ENCODE data around the gene FHL3. TPM values are rescaled to one million over a fixed set of nuclear protein-coding genes. Genes with fewer than 3 reads are reported as not detected.

The FHL3 gene
- polyA plus RNA-seq, 2 of the 4 experiments (the other 2 are of a cell fraction) = 1.4 to 5.4 TPM

- 100% methylated on average over 2 of the region's 2 CpGs for WGBS (ENCODE audit: missing lambda C conversion rate)
- TF ChIP-seq SREBF2 (IDR thresholded peaks at IDR 0.05) (no peak), JUNB (IDR thresholded peaks at IDR 0.05) (no peak), CBX2 (IDR thresholded peaks at IDR 0.05; ENCODE audit: borderline replicate concordance, low read depth) (no peak), RFX5 (IDR thresholded peaks at IDR 0.05) (no peak), HMGXB4 (CRISPR knock-in tag; IDR thresholded peaks at IDR 0.05; ENCODE audit: borderline replicate concordance) (no peak), MAZ (IDR thresholded peaks at IDR 0.05; ENCODE audit: borderline replicate concordance, low read depth, low read length) (no peak), CBX8 (IDR thresholded peaks at IDR 0.05) (no peak), NFE2L2 (conservative IDR thresholded peaks at IDR 0.05; ENCODE audit: low read length) (no peak), TP53 (CRISPR knock-in tag; IDR thresholded peaks at IDR 0.05) (no peak), HEYL (CRISPR knock-in tag; IDR thresholded peaks at IDR 0.05) (no peak)
- CTCF ChIA-PET = interaction anchor here (0.6 to 1.5 kb wide), 2 partner anchors 35 to 1537 kb away, joined by 4 read pairs; no protein-coding TSS in a partner anchor
These were observed 21.8 kb downstream of the FHL3 start for GRCh38 chr1:37983546-37983945.

GRCh38 chr1:37978541-37978940 lies 26.8 kb downstream of the FHL3 start:
- ChIA-PET CTCF (interaction anchor here (0.6 to 1.1 kb wide), 4 partner anchors 30 to 64 kb away, joined by 3 to 5 read pairs (median 3); no protein-coding TSS in a partner anchor), POLR2A (no interaction called here)
- no peaks in the 10 kb centered on the region for H3K9me3 ChIP-seq
- ATAC-seq = no peak
- H3K27ac ChIP-seq = no peak overlapping the region
- no peak for TF ChIP-seq CBX2 (IDR thresholded peaks at IDR 0.05; ENCODE audit: borderline replicate concordance, low read depth)
- no peak for TF ChIP-seq CHD4 (IDR thresholded peaks at IDR 0.05; ENCODE audit: borderline replicate concordance)
- no peak for TF ChIP-seq EHMT2 (IDR thresholded peaks at IDR 0.05; ENCODE audit: low read depth)
- no peak for TF ChIP-seq ATOH8 (CRISPR knock-in tag; IDR thresholded peaks at IDR 0.05; ENCODE audit: low read depth)
- TF ChIP-seq SMC3 (IDR thresholded peaks at IDR 0.05) = no peak
- no peak for TF ChIP-seq KDM5A (IDR thresholded peaks at IDR 0.05)
- no peak for TF ChIP-seq RNF2 (IDR thresholded peaks at IDR 0.05; ENCODE audit: borderline replicate concordance, low read depth)
- no peak for TF ChIP-seq BHLHE40 (IDR thresholded peaks at IDR 0.05; ENCODE audit: low read depth, low read length)
- no peak for TF ChIP-seq ZSCAN20 (CRISPR knock-in tag; IDR thresholded peaks at IDR 0.05)
- TF ChIP-seq RCOR1 (IDR thresholded peaks at IDR 0.05; ENCODE audit: low read depth, low read length) = no peak
- no peak for TF ChIP-seq REST (IDR thresholded peaks at IDR 0.05)
- no peak for TF ChIP-seq CTCF (IDR thresholded peaks at IDR 0.05)
- TF ChIP-seq JUN (IDR thresholded peaks at IDR 0.05) = no peak
- TF ChIP-seq JUNB (IDR thresholded peaks at IDR 0.05) = no peak
- TF ChIP-seq ZFP36 (IDR thresholded peaks at IDR 0.05; ENCODE audit: borderline replicate concordance, partially characterized antibody) = no peak
- no peak for TF ChIP-seq CHD2 (IDR thresholded peaks at IDR 0.05; ENCODE audit: low read length, partially characterized antibody)
- TF ChIP-seq FOSL2 (IDR thresholded peaks at IDR 0.05) = no peak
- TF ChIP-seq FOSL2 (CRISPR knock-in tag; IDR thresholded peaks at IDR 0.05) = no peak
- no peak for TF ChIP-seq GATA3 (IDR thresholded peaks at IDR 0.05; ENCODE audit: borderline replicate concordance)
- TF ChIP-seq PHF8 (IDR thresholded peaks at IDR 0.05; ENCODE audit: borderline replicate concordance, low read depth) = no peak
- no peaks in the 10 kb centered on the region for H3K4me1 ChIP-seq
- H3K4me3 ChIP-seq = no peak overlapping the region
- WGBS (ENCODE audit: missing lambda C conversion rate) = 88% methylated on average over 4 of the region's 4 CpGs
- FAIRE-seq = no peak
- no peak overlapping the region for H3K4me2 ChIP-seq
- no peak for DNase-seq (ENCODE audit: low read depth in 1 of 2, low spot score in 1 of 2)

More at GRCh38 chr1:37983546-37983945, 21.8 kb downstream of the FHL3 start:
- ATAC-seq (no peak), FAIRE-seq (no peak), DNase-seq (ENCODE audit: low read depth in 1 of 2, low spot score in 1 of 2) (no peak)
- POLR2A ChIA-PET = no interaction called here
- Histone ChIP-seq H3K9me3 (no peaks in the 10 kb centered on the region), H3K4me3 (no peak overlapping the region), H3K4me2 (no peak overlapping the region), H3K4me1 (peaks cover 10% of the 10 kb centered on the region), H3K27ac (no peak overlapping the region)
